GM18870 (cell line): ENCODE results near the gene OSMR.

Source experiments
- ATAC-seq: cut with Tn5 transposase; IDR thresholded peaks from one replicate; pipeline ENCODE4 v1.9.1; 2021; ENCODE audit warnings: moderate library complexity; ENCODE audit not compliant: unreplicated experiment

The OSMR gene

DNA sequence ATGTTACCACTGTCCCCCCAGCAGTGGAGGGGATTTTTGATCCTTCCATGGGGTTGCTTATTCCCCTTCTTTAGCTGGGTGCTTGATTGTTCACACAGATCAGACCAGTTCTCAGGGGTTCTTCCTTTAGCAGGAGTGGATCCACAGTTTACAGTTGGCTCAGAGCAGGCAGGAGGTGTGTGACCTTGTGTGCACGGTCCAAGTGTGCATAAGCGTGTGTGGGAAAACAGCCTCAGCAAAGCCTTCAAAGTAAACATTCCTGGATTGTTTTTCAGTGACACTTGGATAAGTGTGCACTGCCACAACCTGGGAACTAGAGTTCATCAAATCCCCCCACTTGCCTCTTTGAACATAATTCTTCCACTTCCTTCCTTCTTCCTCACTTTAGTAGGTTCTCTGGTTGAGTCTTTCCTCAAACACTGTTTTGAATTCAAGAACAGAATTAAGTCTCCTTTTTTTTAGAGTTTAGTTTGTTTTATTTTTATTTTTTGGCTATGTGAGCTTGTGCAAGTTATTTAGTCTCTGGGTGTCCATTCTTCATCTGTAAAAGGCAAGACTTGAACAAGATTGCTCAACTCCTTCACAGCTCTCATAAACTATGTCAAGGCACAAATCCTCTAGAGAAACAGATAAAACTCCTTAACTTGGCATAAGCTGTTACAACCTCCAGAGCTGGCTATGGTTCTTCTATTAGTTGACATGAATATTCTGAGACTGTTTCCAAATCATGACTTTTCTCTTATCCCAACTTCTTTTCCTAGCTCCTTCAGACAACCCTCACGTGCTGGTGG is 78.0 kb downstream of the OSMR start:
- ATAC-seq: no peak

- no peak for ATAC-seq
Measured at GRCh38 chr5:38925154-38925925, 79.5 kb downstream of the OSMR start.

GRCh38 chr5:38926121-38926520 is 80.3 kb downstream of the OSMR start:
- no peak for ATAC-seq

- no peak for ATAC-seq
Measured at GRCh38 chr5:38927470-38927869, 81.7 kb downstream of the OSMR start.

DNA sequence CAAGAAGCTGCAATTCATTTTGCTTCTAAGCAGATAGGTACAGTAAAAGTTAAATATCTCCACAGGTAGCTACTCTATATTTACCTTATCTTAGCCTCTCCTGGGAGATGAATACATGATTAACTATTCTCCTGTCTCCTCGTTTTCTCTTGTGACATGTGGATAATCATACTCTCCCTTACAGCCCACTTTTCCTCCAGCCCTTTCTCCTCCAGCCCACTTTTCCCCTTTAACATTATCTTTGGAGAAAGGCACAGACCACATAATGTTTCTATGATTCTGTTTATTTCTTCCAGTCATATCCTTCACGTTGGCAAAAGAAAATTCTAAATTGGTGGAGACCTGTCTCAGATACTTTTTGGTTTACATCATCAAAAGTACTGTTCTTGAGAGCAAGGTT is 84.0 kb downstream of the OSMR start:
- ATAC-seq: no peak

DNA sequence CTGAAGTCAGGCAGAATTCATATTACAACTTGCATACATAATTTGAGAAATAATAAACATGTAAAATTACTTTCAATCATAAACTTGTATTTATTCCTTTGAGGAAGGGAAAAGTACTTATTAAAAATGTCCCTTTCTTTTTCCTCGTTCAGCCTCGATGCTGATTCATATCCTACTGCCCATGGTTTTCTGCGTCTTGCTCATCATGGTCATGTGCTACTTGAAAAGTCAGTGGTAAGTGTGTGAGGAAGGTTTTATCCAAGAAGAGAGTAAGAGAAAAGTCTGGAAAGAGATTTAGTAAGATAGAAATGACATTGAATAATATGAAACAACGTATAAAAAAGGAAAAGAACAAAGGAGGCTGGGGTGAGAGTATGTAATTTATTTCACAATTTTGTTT is 85.9 kb downstream of the OSMR start:
- no peak for ATAC-seq

DNA sequence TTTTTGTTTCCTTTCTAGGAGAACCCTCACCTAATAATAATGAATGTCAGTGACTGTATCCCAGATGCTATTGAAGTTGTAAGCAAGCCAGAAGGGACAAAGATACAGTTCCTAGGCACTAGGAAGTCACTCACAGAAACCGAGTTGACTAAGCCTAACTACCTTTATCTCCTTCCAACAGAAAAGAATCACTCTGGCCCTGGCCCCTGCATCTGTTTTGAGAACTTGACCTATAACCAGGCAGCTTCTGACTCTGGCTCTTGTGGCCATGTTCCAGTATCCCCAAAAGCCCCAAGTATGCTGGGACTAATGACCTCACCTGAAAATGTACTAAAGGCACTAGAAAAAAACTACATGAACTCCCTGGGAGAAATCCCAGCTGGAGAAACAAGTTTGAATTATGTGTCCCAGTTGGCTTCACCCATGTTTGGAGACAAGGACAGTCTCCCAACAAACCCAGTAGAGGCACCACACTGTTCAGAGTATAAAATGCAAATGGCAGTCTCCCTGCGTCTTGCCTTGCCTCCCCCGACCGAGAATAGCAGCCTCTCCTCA is 87.1 kb downstream of the OSMR start:
- ATAC-seq: no peak

GRCh38 chr5:38935437-38935836 is 89.6 kb downstream of the OSMR start:
- no peak for ATAC-seq

- ATAC-seq: no peak
Measured at GRCh38 chr5:38936269-38936668, 90.5 kb downstream of the OSMR start.

- no peak for ATAC-seq
Measured at GRCh38 chr5:38938424-38938823, 92.6 kb downstream of the OSMR start.

- no peak for ATAC-seq
Measured at GRCh38 chr5:38938973-38939372, 93.2 kb downstream of the OSMR start.

DNA sequence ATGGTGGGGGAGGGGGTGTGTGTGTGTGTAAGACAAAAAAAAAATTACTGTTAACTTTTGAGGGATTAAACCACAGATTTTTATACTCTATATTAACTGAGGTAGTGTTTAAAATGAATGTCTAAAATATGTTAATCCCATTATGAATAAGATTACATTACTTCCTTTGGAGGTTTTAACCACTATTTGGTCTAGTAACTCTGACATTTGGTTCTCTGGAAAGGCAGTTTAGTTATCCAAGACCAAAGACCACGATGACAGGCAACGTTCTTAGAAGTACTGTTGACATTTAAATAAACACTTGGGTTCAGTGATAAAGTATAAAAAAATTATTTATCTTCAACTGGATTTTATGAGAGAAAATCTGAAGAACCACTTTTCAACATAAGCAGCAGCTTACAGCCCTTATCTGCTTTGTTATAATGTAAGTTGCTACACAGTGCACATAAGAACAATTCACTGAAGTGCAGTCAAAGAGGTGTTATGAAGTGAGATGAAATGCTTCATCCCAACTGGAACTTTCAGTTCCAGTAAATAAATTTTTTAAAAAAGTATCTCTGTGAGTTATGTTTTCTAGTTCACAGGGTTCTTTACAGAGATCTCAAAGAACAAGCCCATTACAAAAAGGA is 94.5 kb downstream of the OSMR start:
- no peak for ATAC-seq

GRCh38 chr5:38941912-38942311 is 96.1 kb downstream of the OSMR start:
- no peak for ATAC-seq

- ATAC-seq: no peak
Measured at GRCh38 chr5:38944282-38944681, 98.5 kb downstream of the OSMR start.

DNA sequence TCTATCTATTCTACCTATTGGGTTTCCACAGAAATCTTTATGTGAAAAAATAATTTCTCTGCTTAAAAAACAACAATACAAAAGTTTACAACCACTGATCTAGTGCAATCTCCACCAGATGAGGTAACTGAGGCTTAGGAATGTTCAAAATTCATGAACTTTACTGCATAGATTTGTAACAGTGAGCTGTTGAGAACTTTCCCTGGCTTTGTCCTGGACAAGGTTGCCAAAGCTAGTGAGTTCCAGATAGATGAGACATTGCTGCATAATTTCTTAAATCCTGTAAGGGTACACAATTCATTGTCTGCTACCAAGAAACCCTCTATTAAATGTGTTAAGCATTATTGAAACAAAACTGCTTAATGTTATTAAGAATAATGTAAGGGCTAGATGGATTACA is 102.7 kb downstream of the OSMR start:
- ATAC-seq: no peak

- no peak for ATAC-seq
Measured at GRCh38 chr5:38953426-38954012, 107.7 kb downstream of the OSMR start.

- ATAC-seq: no peak
Measured at GRCh38 chr5:38961691-38962090, 115.9 kb downstream of the OSMR start.

- no peak for ATAC-seq
Measured at GRCh38 chr5:38968665-38969064, 122.9 kb downstream of the OSMR start.

- no peak for ATAC-seq
Measured at GRCh38 chr5:38978036-38978435, 132.2 kb downstream of the OSMR start.

- ATAC-seq: no peak
Measured at GRCh38 chr5:38979535-38979934, 133.7 kb downstream of the OSMR start.
